Fibroblast of skin of left biceps (primary cell): ENCODE results near the gene KLHDC2.
"Not testable (repeated sequence)": the region's sequence is repeated elsewhere in the genome, so short reads cannot be mapped to it uniquely, and the experiment has no call there.

Experiments
- DNase-seq, 2 experiments: peaks; one replicate each; pipeline ENCODE4 v3.0.0-alpha.2; 2013; ENCODE audit warnings: low read depth in 2 of 2

The KLHDC2 gene

GRCh38 chr14:49781040-49781439 lies 13.1 kb downstream of the KLHDC2 start:
- DNase-seq: not testable (repeated sequence)

GRCh38 chr14:49783394-49784014 lies 15.6 kb downstream of the KLHDC2 start:
- no peak for DNase-seq

GRCh38 chr14:49786315-49786714 lies 18.4 kb downstream of the KLHDC2 start:
- DNase-seq: no peak

- no peak for DNase-seq
These were observed 24.7 kb downstream of the KLHDC2 start for GRCh38 chr14:49792618-49793017.

GRCh38 chr14:49796025-49796424 lies 28.1 kb downstream of the KLHDC2 start:
- DNase-seq: no peak

GRCh38 chr14:49808780-49809179 lies 40.8 kb downstream of the KLHDC2 start:
- DNase-seq: no peak

GRCh38 chr14:49816118-49816517 lies 48.2 kb downstream of the KLHDC2 start:
- DNase-seq: not testable (repeated sequence)

- DNase-seq: no peak
These were observed 48.9 kb downstream of the KLHDC2 start for GRCh38 chr14:49816844-49817243.

- no peak for DNase-seq
These were observed 52.2 kb downstream of the KLHDC2 start for GRCh38 chr14:49820176-49820575.

- DNase-seq: no peak
These were observed 60.7 kb downstream of the KLHDC2 start for GRCh38 chr14:49828640-49829039.
